CD4-positive, alpha-beta T cell (primary cell): Measurements from ENCODE around the gene ADCY5. TPM values are rescaled to one million over a fixed set of nuclear protein-coding genes. Genes with fewer than 3 reads are reported as not detected.

Experiments
- ATAC-seq: fragments of 200-7000 bp; cut with Tn5 transposase; one replicate; pipeline ENCODE4 v1.10.0; 2022; ENCODE audit warnings: mild to moderate bottlenecking; ENCODE audit not compliant: poor library complexity
- CTCF ChIA-PET: fragments of 350-600 bp; sonication (Branson Sonifier 250); formaldehyde crosslinking; loops from one replicate; lab custom pipeline; 2021; ENCODE audit warnings: antibody characterized with exemption, inconsistent platforms; lab: Charles Lee
- POLR2A ChIA-PET: fragments of 350-600 bp; sonication (Branson Sonifier 250); formaldehyde crosslinking; loops from one replicate; lab custom pipeline; 2021; ENCODE audit warnings: antibody characterized with exemption, inconsistent platforms; lab: Charles Lee
- DNase-seq, 14 experiments: peaks; one replicate each; pipeline ENCODE4 v3.0.0-alpha.2; 2013 to 2020; ENCODE audit warnings: mixed read lengths in 2 of 14
- H3K27ac ChIP-seq, 2 donors: one replicate each; pipeline versions ENCODE4 v1.5.1 to v1.7.0; 2013; ENCODE audit warnings: low read length in 2 of 2, low read depth in 1 of 2, mild to moderate bottlenecking in 1 of 2
- H3K27me3 ChIP-seq, 2 experiments: 1 replicate in 1 of 2; 2 replicates in 1 of 2; pipeline versions ENCODE4 v1.6.1 to v1.7.0; 2013; ENCODE audit warnings: low read length in 2 of 2, control low read depth in 1 of 2, mild to moderate bottlenecking in 1 of 2, moderate library complexity in 1 of 2; ENCODE audit not compliant: insufficient read depth in 2 of 2, control insufficient read depth in 1 of 2
- H3K36me3 ChIP-seq: one replicate; pipeline ENCODE4 v1.6.1; 2013; ENCODE audit warnings: low read length, control low read depth; ENCODE audit not compliant: insufficient read depth
- H3K4me1 ChIP-seq: one replicate; pipeline ENCODE4 v1.6.1; 2013; ENCODE audit warnings: low read length, control low read depth; ENCODE audit not compliant: insufficient read depth
- H3K4me3 ChIP-seq: one replicate; pipeline ENCODE4 v1.5.1; 2013; ENCODE audit warnings: mild to moderate bottlenecking, low read length, moderate library complexity
- H3K9me3 ChIP-seq, 2 experiments: 1 replicate in 1 of 2; 2 replicates in 1 of 2; pipeline versions ENCODE4 v1.6.1 to v1.7.0; 2013; ENCODE audit warnings: low read length in 2 of 2, mild to moderate bottlenecking in 2 of 2, control low read depth in 1 of 2, moderate library complexity in 1 of 2; ENCODE audit not compliant: control insufficient read depth in 1 of 2, insufficient read depth in 1 of 2
- H3K27ac Mint-ChIP-seq: one replicate; pipeline ENCODE4 v1.8.0; 2020; ENCODE audit warnings: mixed read lengths
- H3K27me3 Mint-ChIP-seq: one replicate; pipeline ENCODE4 v1.8.0; 2021; ENCODE audit warnings: mixed read lengths
- H3K36me3 Mint-ChIP-seq: one replicate; pipeline ENCODE4 v1.8.0; 2021; ENCODE audit warnings: low read depth, mixed read lengths
- H3K4me1 Mint-ChIP-seq: one replicate; pipeline ENCODE4 v1.8.0; 2021; ENCODE audit warnings: low read depth, mixed read lengths
- H3K4me3 Mint-ChIP-seq: one replicate; pipeline ENCODE4 v1.8.0; 2020; ENCODE audit warnings: mild to moderate bottlenecking, mixed read lengths
- H3K9me3 Mint-ChIP-seq: one replicate; pipeline ENCODE4 v1.8.0; 2020; ENCODE audit warnings: mixed read lengths
- CTCF ChIP-seq: fragments of 200-600 bp; IDR thresholded peaks from one replicate; pipeline ENCODE4 v1.8.0; 2022; ENCODE audit warnings: antibody characterized with exemption, mild to moderate bottlenecking
- intact Hi-C, 2 experiments: fragments of 100-400 bp; cut with DNase I in 1 of 2; cut with micrococcal nuclease in 1 of 2; formaldehyde crosslinking; loops; one replicate each; pipeline versions ENCODE4 v1.15.1 to v1.9.0; 2023 to 2025; cut with DNase I, micrococcal nuclease
- total RNA-seq, 174 experiments: library from RNA in 2 of 174; stranded (reverse) in 2 of 174; gene quantifications; one replicate each; pipeline ENCODE4 v1.2.3 and lab custom pipeline; 2021 to 2026

ADCY5 gene
- total RNA-seq, 2 experiments from 2014 or later, result not detected

GRCh38 chr3:123424999-123425712 is 23.7 kb downstream of the ADCY5 start:
- no peak for TF ChIP-seq CTCF
- ChIA-PET CTCF (no interaction called here), POLR2A (no interaction called here)
- H3K27me3 Mint-ChIP-seq, result peaks cover 12% of the 10 kb centered on the region
- no peaks in the 10 kb centered on the region for H3K4me1 Mint-ChIP-seq
- ATAC-seq (no peak), DNase-seq (no peak)
- H3K9me3 Mint-ChIP-seq, result no peaks in the 10 kb centered on the region
- H3K27me3 ChIP-seq, result no peaks in the 10 kb centered on the region
- intact Hi-C loops, result no loop called here
- no peaks in the 10 kb centered on the region for H3K36me3 ChIP-seq
- H3K4me3 ChIP-seq, result no peak overlapping the region
- no peak overlapping the region for H3K27ac Mint-ChIP-seq
- no peaks in the 10 kb centered on the region for H3K9me3 ChIP-seq
- no peak overlapping the region for H3K27ac ChIP-seq
- H3K4me1 ChIP-seq, result no peaks in the 10 kb centered on the region
- H3K4me3 Mint-ChIP-seq, result no peak overlapping the region
- H3K36me3 Mint-ChIP-seq, result no peaks in the 10 kb centered on the region

GRCh38 chr3:123424321-123424998 is 24.4 kb downstream of the ADCY5 start:
- no peak for ATAC-seq
- no peak for TF ChIP-seq CTCF
- Histone ChIP-seq H3K4me3 (no peak overlapping the region), H3K27ac (no peak overlapping the region), H3K36me3 (no peaks in the 10 kb centered on the region), H3K9me3 (no peaks in the 10 kb centered on the region), H3K27me3 (no peaks in the 10 kb centered on the region), H3K4me1 (no peaks in the 10 kb centered on the region)
- Mint-ChIP-seq H3K4me3 (no peak overlapping the region), H3K4me1 (no peaks in the 10 kb centered on the region), H3K27ac (no peak overlapping the region), H3K27me3 (peaks cover 12% of the 10 kb centered on the region), H3K36me3 (no peaks in the 10 kb centered on the region), H3K9me3 (no peaks in the 10 kb centered on the region)
- DNase-seq, result no peak
- POLR2A ChIA-PET, result no interaction called here
- intact Hi-C loops, result no loop called here
- CTCF ChIA-PET, result no interaction called here

- POLR2A ChIA-PET, result no interaction called here
- H3K27ac Mint-ChIP-seq, result no peak overlapping the region
- H3K36me3 ChIP-seq, result no peaks in the 10 kb centered on the region
- intact Hi-C loops, result no loop called here
- ATAC-seq, result no peak
- no peaks in the 10 kb centered on the region for H3K4me1 Mint-ChIP-seq
- H3K9me3 ChIP-seq, result no peaks in the 10 kb centered on the region
- H3K36me3 Mint-ChIP-seq, result no peaks in the 10 kb centered on the region
- H3K27me3 ChIP-seq, result no peaks in the 10 kb centered on the region
- CTCF ChIA-PET, result no interaction called here
- H3K4me3 ChIP-seq, result no peak overlapping the region
- H3K27me3 Mint-ChIP-seq, result peaks cover 15% of the 10 kb centered on the region
- no peak overlapping the region for H3K4me3 Mint-ChIP-seq
- DNase-seq, result no peak
- H3K27ac ChIP-seq, result no peak overlapping the region
- H3K4me1 ChIP-seq, result no peaks in the 10 kb centered on the region
- no peak for TF ChIP-seq CTCF
- no peaks in the 10 kb centered on the region for H3K9me3 Mint-ChIP-seq
Measured at GRCh38 chr3:123423806-123424205, 25.1 kb downstream of the ADCY5 start.
